ENCODE results near the gene ATG13. TPM values are rescaled to one million over a fixed set of nuclear protein-coding genes. Genes with fewer than 3 reads are reported as not detected.

The ATG13 gene
- total RNA-seq, 2 donors from 2014 or later, result 58.3 to 61.3 TPM

GRCh38 chr11:46681814-46682213 lies 64.5 kb downstream of the ATG13 start:
- Histone ChIP-seq H3K4me1 (no peaks in the 10 kb centered on the region), H3K4me3 (no peak overlapping the region), H3K9me3 (no peaks in the 10 kb centered on the region), H3K36me3 (peaks cover 34% of the 10 kb centered on the region), H3K9ac (ENCODE audit: low read depth in 2 of 2, low read length in 2 of 2) (no peak overlapping the region), H3K27ac (no peak overlapping the region), H3K27me3 (no peaks in the 10 kb centered on the region)
- DNase-seq, result no peak
- intact Hi-C loops (cut with DNase I), result no loop called here
- no peak for TF ChIP-seq CTCF (IDR thresholded peaks at IDR 0.05)

GRCh38 chr11:46682773-46683752 lies 65.7 kb downstream of the ATG13 start:
- DNase-seq, result no peak
- H3K4me3 ChIP-seq, result no peak overlapping the region
- no peak overlapping the region for H3K9ac ChIP-seq (ENCODE audit: low read depth in 2 of 2, low read length in 2 of 2)
- H3K36me3 ChIP-seq, result peaks cover 37% of the 10 kb centered on the region
- H3K4me1 ChIP-seq, result no peaks in the 10 kb centered on the region
- no peaks in the 10 kb centered on the region for H3K27me3 ChIP-seq
- H3K9me3 ChIP-seq, result no peaks in the 10 kb centered on the region
- TF ChIP-seq CTCF (IDR thresholded peaks at IDR 0.05), result no peak
- H3K27ac ChIP-seq, result no peak overlapping the region
- intact Hi-C loops (cut with DNase I), result no loop called here

- Histone ChIP-seq H3K9me3 (no peaks in the 10 kb centered on the region), H3K27me3 (no peaks in the 10 kb centered on the region), H3K9ac (ENCODE audit: low read depth in 2 of 2, low read length in 2 of 2) (no peak overlapping the region), H3K4me3 (no peak overlapping the region), H3K36me3 (peaks cover 37% of the 10 kb centered on the region), H3K4me1 (no peaks in the 10 kb centered on the region), H3K27ac (no peak overlapping the region)
- DNase-seq, result no peak
- intact Hi-C loops (cut with DNase I), result no loop called here
- no peak for TF ChIP-seq CTCF (IDR thresholded peaks at IDR 0.05)
Observed at GRCh38 chr11:46684367-46684766, 67.0 kb downstream of the ATG13 start.

- no peaks in the 10 kb centered on the region for H3K4me1 ChIP-seq
- no peak for DNase-seq
- no peaks in the 10 kb centered on the region for H3K27me3 ChIP-seq
- no peaks in the 10 kb centered on the region for H3K9me3 ChIP-seq
- TF ChIP-seq CTCF (IDR thresholded peaks at IDR 0.05), result no peak
- H3K36me3 ChIP-seq, result peaks cover 13% of the 10 kb centered on the region
- intact Hi-C loops (cut with DNase I), result no loop called here
- H3K9ac ChIP-seq (ENCODE audit: low read depth in 2 of 2, low read length in 2 of 2), result no peak overlapping the region
- peak overlapping the region; percentile 27 for H3K27ac ChIP-seq
- no peak overlapping the region for H3K4me3 ChIP-seq
Observed at GRCh38 chr11:46686886-46687795, 69.8 kb downstream of the ATG13 start.

GRCh38 chr11:46690702-46691101 lies 73.3 kb downstream of the ATG13 start:
- Histone ChIP-seq H3K9ac (ENCODE audit: low read depth in 2 of 2, low read length in 2 of 2) (no peak overlapping the region), H3K9me3 (no peaks in the 10 kb centered on the region), H3K4me1 (no peaks in the 10 kb centered on the region), H3K27me3 (no peaks in the 10 kb centered on the region), H3K36me3 (peaks cover 26% of the 10 kb centered on the region), H3K27ac (no peak overlapping the region), H3K4me3 (no peak overlapping the region)
- no peak for TF ChIP-seq CTCF (IDR thresholded peaks at IDR 0.05)
- intact Hi-C loops (cut with DNase I), result no loop called here
- DNase-seq, result no peak

Data from colonic mucosa (tissue), 4 donors.